ENCODE data around the gene APOL6. TPM values are rescaled to one million over a fixed set of nuclear protein-coding genes. Genes with fewer than 3 reads are reported as not detected.
"Not testable (repeated sequence)": the region's sequence is repeated elsewhere in the genome, so short reads cannot be mapped to it uniquely, and the experiment has no call there.

Gene APOL6
- total RNA-seq, 4 donors from 2014 or later = 3.1 to 8.3 (median 5.1) TPM

- no peak for TF ChIP-seq POLR2AphosphoS5 (IDR thresholded peaks at IDR 0.05)
- TF ChIP-seq EP300 (IDR thresholded peaks at IDR 0.05) = no peak
- TF ChIP-seq CTCF (IDR thresholded peaks at IDR 0.05) = no peak
- no peak for TF ChIP-seq POLR2A (IDR thresholded peaks at IDR 0.05)
- 76% methylated on average over 2 of the region's 2 CpGs for WGBS
- H3K4me3 ChIP-seq = no peak overlapping the region
- H3K4me1 ChIP-seq = peaks cover 6% of the 10 kb centered on the region
- no peak for DNase-seq (ENCODE audit: low spot score in 2 of 2)
- H3K36me3 ChIP-seq = peaks cover 27% of the 10 kb centered on the region
- H3K27me3 ChIP-seq = no peaks in the 10 kb centered on the region
- H3K27ac ChIP-seq = peak overlapping the region; percentile 58
- peaks cover 5% of the 10 kb centered on the region for H3K9me3 ChIP-seq
These were observed 14.7 kb downstream of the APOL6 start for GRCh38 chr22:35662914-35663313.

DNA sequence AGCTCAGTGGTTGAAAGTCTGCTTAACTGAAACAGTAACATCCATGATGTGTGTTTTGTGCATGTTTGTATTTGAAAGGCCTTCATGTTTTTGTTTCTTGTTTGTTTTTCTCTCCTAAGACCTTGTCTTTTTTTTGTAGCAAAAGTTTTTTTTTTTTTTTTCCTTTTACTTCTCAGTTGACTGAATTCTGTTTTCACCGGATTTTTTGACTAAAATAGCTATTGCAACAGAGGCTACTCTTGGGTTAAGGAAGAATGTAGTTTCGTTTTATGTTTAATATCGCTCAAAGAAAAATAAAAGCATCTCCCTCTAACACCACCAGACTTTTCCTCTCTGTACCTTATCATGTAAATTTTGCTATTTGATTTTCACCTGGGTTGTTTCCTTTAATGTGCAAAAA lies 15.1 kb downstream of the APOL6 start:
- H3K9me3 ChIP-seq = peaks cover 5% of the 10 kb centered on the region
- peaks cover 23% of the 10 kb centered on the region for H3K36me3 ChIP-seq
- peak overlapping the region; percentile 13 for H3K4me3 ChIP-seq
- no peak for DNase-seq (ENCODE audit: low spot score in 2 of 2)
- TF ChIP-seq POLR2A (IDR thresholded peaks at IDR 0.05) = no peak
- TF ChIP-seq CTCF (IDR thresholded peaks at IDR 0.05) = no peak
- no peak for TF ChIP-seq EP300 (IDR thresholded peaks at IDR 0.05)
- no peak for TF ChIP-seq POLR2AphosphoS5 (IDR thresholded peaks at IDR 0.05)
- H3K27ac ChIP-seq = peak overlapping the region; percentile 58
- no peaks in the 10 kb centered on the region for H3K27me3 ChIP-seq
- 46% methylated on average over 3 of the region's 3 CpGs for WGBS
- peaks cover 6% of the 10 kb centered on the region for H3K4me1 ChIP-seq

GRCh38 chr22:35664955-35665587 lies 16.8 kb downstream of the APOL6 start:
- no peak for DNase-seq (ENCODE audit: low spot score in 2 of 2)
- Histone ChIP-seq H3K27me3 (no peaks in the 10 kb centered on the region), H3K4me3 (no peak overlapping the region), H3K9me3 (peaks cover 5% of the 10 kb centered on the region), H3K27ac (no peak overlapping the region), H3K4me1 (peaks cover 6% of the 10 kb centered on the region), H3K36me3 (peaks cover 6% of the 10 kb centered on the region)
- TF ChIP-seq POLR2A (IDR thresholded peaks at IDR 0.05) (no peak), CTCF (IDR thresholded peaks at IDR 0.05) (no peak), EP300 (IDR thresholded peaks at IDR 0.05) (no peak), POLR2AphosphoS5 (IDR thresholded peaks at IDR 0.05) (no peak)
- 94% methylated on average over 5 of the region's 5 CpGs for WGBS

DNA sequence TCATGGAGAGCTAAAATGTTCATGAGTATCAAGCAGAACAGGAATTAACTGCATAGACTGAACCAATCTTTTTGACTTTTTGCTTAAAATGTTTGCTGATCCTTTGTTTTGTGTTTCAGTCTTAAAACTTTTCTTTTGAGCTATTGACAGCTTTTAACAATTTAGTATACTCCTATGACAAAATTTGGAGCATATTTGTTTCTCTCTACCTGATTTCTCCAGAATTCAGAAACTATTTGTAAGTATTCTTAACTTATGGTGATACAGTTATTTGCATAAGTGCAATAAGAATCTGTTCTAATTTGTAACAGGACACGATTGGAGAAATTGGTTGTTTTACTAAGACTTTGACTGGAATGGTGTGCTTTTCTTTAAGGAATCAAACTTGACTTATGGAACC lies 18.5 kb downstream of the APOL6 start:
- not testable (repeated sequence) for H3K27me3 ChIP-seq; H3K4me1 ChIP-seq; H3K9me3 ChIP-seq; H3K4me3 ChIP-seq; H3K27ac ChIP-seq; DNase-seq (ENCODE audit: low spot score in 2 of 2); H3K36me3 ChIP-seq
- WGBS = 92% methylated on average over 1 of the region's 1 CpG

DNA sequence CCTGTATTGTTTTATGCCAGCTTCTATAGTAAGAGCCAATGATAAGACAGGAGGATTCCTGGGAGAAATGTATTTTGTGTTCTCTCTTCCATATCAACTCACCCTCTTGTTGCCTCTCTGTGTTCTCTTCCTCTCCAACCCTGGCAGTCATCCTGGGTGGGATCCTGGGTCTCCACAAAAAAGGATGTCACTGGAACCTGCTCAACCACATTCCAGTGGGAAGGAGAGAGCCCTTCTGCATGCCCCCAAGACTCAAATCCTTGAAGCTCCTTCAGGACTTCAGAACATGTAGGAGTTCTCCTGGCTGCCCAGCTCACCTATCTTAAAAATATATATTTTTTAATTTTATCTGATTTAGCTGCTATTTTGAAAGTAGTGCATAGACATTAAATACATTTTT lies 26.1 kb downstream of the APOL6 start:
- DNase-seq (ENCODE audit: low spot score in 2 of 2) = no peak
- no peaks in the 10 kb centered on the region for H3K4me1 ChIP-seq
- no peak overlapping the region for H3K27ac ChIP-seq
- H3K27me3 ChIP-seq = no peaks in the 10 kb centered on the region
- TF ChIP-seq CTCF (IDR thresholded peaks at IDR 0.05) (no peak), POLR2AphosphoS5 (IDR thresholded peaks at IDR 0.05) (no peak), EP300 (IDR thresholded peaks at IDR 0.05) (no peak), POLR2A (IDR thresholded peaks at IDR 0.05) (no peak)
- no peaks in the 10 kb centered on the region for H3K36me3 ChIP-seq
- H3K4me3 ChIP-seq = no peak overlapping the region
- no peaks in the 10 kb centered on the region for H3K9me3 ChIP-seq

DNA sequence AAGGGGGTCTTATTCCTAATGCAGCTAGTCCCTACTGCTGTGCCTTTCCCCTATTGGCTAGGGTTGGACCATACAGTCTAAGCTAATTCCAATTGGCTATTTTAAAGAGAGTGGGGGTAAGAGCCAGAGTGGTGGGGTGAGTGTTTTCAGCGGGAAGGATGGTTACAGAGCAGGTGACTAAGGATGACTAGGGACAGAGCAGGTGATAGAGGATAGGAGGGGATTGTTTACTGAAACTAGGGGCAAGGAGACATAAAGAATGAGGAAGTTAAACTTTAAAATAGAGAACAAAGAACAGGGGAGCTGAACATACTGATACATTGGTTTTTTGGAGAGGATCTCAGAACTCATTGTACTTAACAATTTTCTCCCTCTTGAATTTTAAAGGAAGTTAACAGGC lies 27.8 kb downstream of the APOL6 start:
- H3K4me3 ChIP-seq; DNase-seq (ENCODE audit: low spot score in 2 of 2); H3K36me3 ChIP-seq; H3K9me3 ChIP-seq; H3K27me3 ChIP-seq; H3K27ac ChIP-seq; H3K4me1 ChIP-seq: not testable (repeated sequence)
- 97% methylated on average over 1 of the region's 1 CpG for WGBS

All from suprapubic skin (tissue), 4 donors.